Bone marrow (tissue), 2 donors: Measurements from ENCODE around the gene MX2.
"Not testable (repeated sequence)": the region's sequence is repeated elsewhere in the genome, so short reads cannot be mapped to it uniquely, and the experiment has no call there.

Experiments
- DNase-seq, 2 donors: peaks; one replicate each; lab custom pipeline; 2025; lab: John Stamatoyannopoulos, UW

Gene MX2

GRCh38 chr21:41418393-41418792 lies 56.6 kb downstream of the MX2 start:
- no peak for DNase-seq

- no peak for DNase-seq
Observed at GRCh38 chr21:41418956-41419680, 57.3 kb downstream of the MX2 start.

GRCh38 chr21:41419921-41420862 lies 58.4 kb downstream of the MX2 start:
- peak; percentile 33 to 64 for DNase-seq

DNA sequence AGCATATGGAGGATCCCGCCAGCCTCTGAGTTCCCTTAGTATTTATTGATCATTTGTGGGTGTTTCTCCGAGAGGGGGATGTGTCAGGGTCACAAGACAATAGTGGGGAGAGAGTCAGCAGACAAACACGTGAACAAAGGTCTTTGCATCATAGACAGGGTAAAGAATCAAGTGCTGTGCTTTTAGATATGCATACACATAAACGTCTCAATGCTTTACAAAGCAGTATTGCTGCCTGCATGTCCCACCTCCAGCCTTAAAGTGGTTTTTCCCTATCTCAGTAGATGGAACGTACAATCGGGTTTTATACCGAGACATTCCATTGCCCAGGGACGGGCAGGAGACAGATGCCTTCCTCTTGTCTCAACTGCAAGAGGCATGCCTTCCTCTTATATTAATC lies 59.2 kb downstream of the MX2 start:
- not testable (repeated sequence) for DNase-seq

GRCh38 chr21:41422546-41423304 lies 60.9 kb downstream of the MX2 start:
- no peak for DNase-seq

GRCh38 chr21:41423305-41423636 lies 61.4 kb downstream of the MX2 start:
- not testable (repeated sequence) for DNase-seq

DNA sequence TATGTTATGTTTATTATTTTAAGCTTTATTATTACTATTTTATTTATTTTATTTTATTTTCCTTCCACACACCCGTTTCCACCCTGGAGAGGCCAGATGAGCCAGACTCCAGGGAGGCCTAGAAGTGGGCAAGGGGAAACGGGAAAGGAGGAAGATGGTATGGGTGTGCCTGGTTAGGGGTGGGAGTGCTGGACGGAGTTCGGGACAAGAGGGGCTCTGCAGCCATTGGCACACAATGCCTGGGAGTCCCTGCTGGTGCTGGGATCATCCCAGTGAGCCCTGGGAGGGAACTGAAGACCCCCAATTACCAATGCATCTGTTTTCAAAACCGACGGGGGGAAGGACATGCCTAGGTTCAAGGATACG lies 63.7 kb downstream of the MX2 start:
- no peak for DNase-seq

- peak; percentile 38 to 65 for DNase-seq
Observed at GRCh38 chr21:41425954-41426675, 64.3 kb downstream of the MX2 start, which contains the start of gene MX1. Gene MX1, plus strand, starts transcription at chr21:41426239. Its CDS starts 5,832 bp downstream, at chr21:41432071.

GRCh38 chr21:41426676-41427404 lies 65.0 kb downstream of the MX2 start:
- DNase-seq = peak in 1 of 2 donors; percentile 16

GRCh38 chr21:41427556-41427955 lies 65.7 kb downstream of the MX2 start:
- DNase-seq = no peak

- no peak for DNase-seq
Observed at GRCh38 chr21:41428311-41428710, 66.5 kb downstream of the MX2 start.

GRCh38 chr21:41428847-41429246 lies 67.0 kb downstream of the MX2 start:
- DNase-seq = no peak

GRCh38 chr21:41429305-41429704 lies 67.5 kb downstream of the MX2 start:
- DNase-seq = no peak

DNA sequence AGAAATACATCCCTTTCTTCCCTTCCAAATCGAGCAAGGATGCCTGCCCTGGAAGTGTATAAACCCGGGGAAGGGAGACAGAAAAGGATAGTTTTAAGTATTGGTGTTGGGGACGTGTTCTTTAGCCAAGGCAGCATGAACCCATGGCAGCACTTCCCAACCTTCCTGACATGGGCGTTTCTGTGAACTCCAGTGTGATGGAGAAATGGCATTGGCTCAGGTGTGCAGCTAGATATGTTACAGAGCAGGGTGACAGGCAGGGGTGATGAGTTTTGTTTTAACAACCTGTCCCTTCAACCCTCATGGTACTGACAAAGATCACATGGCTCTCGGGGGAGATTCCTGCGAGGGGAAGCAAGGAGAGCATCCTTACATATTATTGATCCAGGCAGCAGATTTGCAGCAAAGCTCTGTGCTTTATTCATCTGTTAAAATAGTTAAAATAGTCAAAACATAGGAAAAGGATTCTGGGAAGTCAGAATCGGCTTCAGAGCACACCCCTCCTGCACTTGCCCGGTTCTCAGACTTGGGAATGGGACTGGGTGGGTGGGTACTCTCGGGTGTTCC lies 68.2 kb downstream of the MX2 start:
- DNase-seq = no peak

GRCh38 chr21:41431788-41432548 lies 70.1 kb downstream of the MX2 start:
- no peak for DNase-seq

DNA sequence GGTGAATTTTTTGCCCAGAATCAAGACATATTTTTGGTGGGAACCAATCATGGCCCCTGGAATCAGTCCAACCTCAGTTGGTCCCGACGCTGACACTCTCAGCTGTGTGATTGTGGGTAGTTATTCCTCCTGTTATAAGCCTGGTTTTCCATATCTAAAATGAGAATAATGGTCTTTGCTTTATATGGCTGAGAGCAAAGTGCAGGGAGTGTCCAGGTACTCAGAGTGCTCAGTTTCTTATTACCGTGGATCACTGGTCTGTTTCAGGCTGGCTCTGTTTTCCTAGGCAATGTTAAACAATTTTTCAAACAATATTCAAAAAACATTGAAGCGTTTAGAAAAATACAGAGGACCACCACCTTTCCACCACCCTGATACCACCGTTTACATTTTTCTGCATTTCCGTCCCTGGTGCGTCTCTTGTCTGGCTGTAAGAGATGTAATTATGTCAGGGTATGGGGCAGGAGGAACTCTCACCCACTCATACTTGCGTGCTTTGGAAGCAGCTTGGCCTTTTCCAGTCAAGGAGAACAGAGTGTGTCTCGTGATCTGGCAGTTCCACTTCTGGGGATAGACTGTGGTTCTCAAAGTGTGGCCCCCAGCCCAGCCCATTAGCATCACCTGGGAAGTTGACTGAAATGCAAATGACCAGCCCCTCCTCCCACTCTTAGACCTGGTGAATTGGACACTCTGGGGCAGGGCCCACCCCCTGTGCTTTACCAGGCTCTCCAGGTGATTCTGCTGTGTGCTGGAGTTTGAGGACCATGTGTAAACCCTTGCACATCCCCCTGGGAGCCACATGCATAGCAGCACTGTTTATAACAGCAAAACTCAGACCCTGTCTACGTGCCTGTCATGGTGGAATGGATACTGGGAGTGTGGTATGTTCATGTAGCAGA lies 71.0 kb downstream of the MX2 start:
- DNase-seq = no peak

DNA sequence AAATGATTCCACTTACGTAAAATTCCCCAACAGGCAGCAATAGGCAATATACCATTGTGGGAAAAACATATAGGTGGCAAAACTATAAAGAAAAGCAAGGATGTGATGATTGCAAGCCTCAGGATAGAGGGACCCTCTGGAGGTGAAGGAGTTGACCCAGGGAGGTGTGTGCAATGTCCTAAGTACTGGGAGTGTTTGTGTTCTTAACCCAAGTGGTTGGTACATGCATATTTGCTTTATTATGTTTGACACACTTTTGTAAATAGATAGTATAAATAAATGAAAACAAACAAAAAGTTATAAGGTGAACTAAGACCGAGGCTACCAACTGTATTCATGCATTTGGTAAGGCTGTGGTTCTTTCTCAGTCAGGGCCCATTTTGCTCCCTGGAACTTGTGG lies 71.7 kb downstream of the MX2 start:
- no peak for DNase-seq

- no peak for DNase-seq
Observed at GRCh38 chr21:41435706-41436105, 73.9 kb downstream of the MX2 start.

GRCh38 chr21:41437729-41438128 lies 75.9 kb downstream of the MX2 start:
- no peak for DNase-seq
